Right kidney (tissue), 1 donor: ENCODE results near the gene PSME1.
"Not testable (repeated sequence)": the region's sequence is repeated elsewhere in the genome, so short reads cannot be mapped to it uniquely, and the experiment has no call there.

ENCODE experiments used
- DNase-seq: peaks from one replicate; pipeline ENCODE4 v3.0.0-alpha.2; 2016

Gene PSME1

GRCh38 chr14:24102357-24103048, 33.5 kb upstream of the PSME1 start:
- no peak for DNase-seq

GRCh38 chr14:24103451-24103850, 32.5 kb upstream of the PSME1 start:
- no peak for DNase-seq

DNA sequence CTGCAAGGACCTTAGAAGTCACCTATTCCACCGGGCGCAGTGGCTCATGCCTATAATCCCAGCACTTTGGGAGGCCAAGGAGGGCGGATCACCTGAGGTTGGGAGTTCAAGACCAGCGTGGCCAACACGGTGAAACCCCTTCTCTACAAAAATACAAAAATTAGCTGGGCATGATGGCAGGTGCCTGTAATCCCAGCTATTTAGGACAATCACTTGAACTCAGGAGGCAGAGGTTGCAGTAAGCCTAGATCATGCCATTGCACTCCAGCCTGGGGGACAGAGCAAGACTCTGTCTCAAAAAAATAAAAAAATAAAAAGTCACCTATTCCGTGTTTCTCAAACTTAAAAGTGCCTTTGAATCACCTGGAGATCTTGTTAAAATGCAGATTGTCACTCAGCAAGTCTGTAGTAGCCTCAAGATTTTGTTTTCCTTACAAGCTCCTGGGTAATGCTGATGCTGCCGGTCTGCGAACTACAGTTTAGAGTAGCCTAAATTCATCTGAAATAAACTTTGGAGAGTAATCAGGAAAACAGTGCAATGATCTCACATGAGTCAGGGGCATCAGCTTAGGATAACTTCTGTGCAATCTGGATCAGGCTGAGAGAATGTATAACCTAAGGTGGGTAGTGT, 30.3 kb upstream of the PSME1 start:
- not testable (repeated sequence) for DNase-seq

DNA sequence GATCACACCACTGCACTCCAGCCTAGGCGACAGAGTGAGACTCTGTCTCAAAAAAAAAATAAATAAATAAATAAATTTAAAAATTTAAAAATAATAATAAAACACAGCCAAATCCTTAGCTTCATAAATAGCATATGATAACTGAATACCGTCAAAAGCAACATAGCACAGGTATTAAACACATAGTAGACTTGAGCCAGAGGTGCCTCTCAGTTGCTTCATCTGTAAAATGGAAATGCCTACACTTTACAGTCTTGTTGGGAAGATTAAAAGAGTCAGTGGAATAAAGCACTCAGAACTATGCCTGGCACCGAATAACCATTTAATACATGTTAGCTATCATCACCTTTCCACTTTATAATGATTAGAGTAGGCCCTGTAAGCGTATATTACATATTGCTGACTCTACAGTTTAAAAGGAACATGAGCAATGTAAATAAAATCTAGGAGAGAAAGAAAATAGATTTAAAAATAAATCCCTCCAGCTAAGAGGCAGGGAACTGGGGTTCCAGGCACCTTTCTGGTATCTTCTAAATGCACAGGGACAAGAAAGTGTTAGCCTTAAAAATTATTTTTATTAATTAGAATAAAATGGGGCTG, 29.2 kb upstream of the PSME1 start:
- DNase-seq: no peak

DNA sequence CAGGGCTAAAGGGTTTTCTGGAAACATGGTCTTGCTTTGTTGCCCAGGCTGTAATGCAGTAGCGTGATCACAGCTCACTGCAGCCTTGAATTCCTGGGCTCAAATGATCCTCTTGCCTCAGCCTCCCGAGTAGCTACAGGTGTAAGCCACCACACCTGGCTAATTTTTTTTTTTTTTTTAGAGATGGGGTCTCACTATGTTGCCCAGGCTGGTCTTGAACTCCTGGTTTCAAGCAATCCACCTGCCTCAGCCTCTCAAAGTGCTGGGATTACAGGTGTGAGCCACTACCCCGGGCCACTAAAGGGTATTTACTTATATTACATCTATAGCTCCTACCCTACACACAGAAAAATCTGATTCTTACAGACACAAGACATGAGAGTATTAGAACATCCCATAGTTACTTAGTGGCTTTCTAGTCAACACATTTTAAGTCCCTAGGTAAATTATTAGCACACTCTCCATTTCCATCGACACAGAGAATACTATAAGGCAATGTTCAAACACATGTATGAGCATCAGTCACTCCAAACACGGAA, 27.6 kb upstream of the PSME1 start:
- no peak for DNase-seq

- DNase-seq: no peak
Measured at GRCh38 chr14:24110060-24110459, 25.9 kb upstream of the PSME1 start.

- no peak for DNase-seq
Measured at GRCh38 chr14:24110523-24110922, 25.5 kb upstream of the PSME1 start.

DNA sequence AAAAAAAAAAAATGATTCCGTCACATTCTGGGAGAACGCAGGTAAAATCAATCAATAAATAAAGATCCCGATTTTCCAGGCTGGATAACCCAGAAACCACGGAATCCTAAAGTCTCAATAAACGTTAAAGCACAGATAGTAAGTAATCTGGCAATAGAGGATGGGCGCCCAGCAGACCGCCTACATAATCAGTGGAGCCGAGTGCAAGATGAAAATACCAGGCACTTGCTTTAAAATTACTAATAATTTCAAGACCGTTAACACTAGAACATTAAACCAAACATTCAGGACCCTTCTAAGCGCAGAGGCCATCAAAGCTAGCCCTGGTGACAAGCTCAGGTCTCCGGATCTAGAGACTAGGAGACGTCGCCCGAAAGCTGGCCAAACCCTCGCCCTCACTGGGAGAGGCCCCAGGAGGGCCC, 22.6 kb upstream of the PSME1 start:
- DNase-seq: no peak

DNA sequence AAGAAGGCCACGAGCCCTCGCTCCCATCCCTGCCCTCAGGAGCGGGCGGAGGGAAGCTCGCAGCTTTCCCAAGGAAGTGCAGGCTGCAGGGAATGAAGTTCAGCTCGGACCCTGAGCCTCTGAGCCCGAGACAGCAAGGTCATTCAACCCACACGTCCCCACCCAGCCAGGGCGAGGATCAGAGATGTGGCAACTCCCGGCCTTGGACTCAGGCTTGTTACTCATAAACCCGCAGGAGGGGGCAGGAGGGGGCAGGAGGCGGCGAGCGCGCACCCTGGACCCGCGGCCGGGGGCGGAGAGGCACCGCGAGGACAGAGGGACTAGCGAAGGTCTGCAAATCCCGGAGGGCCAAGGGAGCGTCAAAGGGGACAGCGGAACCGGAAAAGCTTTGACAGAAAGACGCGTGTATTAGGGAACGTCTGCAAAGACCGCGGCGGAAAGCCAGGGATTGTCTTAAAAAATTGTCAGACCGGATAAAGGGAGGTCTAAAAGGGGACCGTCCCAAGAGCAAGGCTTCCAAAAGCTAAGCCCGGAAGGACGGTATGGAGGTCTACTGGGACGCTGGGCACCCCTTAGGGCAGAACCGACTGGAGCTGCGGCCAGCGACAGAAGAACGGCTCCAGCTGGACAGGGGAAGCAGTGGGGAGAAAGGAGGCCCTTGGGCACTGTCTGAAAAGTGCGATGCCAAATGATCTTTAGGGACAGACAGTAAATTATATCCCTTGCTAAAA, 22.0 kb upstream of the PSME1 start:
- DNase-seq: peak; percentile 94

GRCh38 chr14:24114532-24115421, 21.2 kb upstream of the PSME1 start, which contains the start of the genes DCAF11 and NRL:
DCAF11 (plus strand) TSS chr14:24114777; CDS start chr14:24115595, 818 bp downstream.
NRL (minus strand) TSS chr14:24114949; CDS start chr14:24082848, 32,101 bp downstream.
- peak; percentile 100 for DNase-seq

- DNase-seq: no peak
Measured at GRCh38 chr14:24115422-24116127, 20.4 kb upstream of the PSME1 start.

DNA sequence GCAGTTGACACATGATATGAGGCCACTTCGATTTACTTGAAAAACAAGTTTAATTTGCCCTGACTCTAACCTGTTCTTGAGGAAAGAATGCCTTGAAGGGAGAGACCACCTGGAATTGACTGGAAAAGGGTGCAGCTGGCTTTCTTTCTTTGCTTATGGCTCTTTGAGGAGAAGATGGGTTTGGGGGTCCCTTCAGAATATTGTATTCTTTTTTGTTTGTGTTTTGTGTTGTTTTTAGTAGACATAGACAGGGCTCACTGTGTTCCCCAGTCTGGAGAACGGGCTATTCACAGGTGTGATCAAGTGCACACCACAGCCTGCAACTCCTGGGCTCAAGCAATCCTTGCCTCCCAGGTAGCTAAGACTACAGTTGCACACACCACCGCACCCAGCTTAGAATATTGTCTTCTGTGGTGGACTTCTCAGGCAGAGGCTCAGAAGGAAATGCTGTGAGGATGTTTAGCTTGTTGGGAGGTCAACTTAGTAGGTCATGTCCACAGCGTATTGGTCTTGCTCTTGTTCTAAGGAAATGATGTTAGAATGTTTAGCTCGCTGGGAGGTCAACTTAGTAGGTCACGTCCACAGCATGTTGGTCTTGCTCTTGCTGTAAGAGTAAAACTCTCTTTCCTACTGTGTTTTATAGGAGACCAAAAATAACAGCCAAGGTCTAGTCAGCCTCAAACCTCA, 19.7 kb upstream of the PSME1 start:
- DNase-seq: no peak

- no peak for DNase-seq
Measured at GRCh38 chr14:24117179-24117578, 18.8 kb upstream of the PSME1 start.

GRCh38 chr14:24119691-24120090, 16.3 kb upstream of the PSME1 start:
- DNase-seq: no peak

DNA sequence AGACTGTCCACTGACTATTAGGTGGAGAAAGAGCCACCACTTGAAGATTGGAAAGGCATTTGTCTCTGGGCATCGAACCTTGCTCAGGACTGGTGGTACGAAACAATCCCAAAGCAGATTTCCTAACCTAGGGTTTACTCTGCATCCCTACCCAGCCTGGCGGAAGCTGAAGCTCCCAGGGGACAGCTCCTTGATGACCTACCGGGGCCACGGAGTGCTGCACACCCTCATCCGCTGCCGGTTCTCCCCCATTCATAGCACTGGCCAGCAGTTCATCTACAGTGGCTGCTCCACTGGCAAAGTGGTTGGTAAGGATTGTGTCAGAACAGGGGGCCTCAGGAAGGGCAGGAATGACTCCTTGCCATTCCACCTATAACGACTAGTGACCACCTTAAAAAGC, 14.8 kb upstream of the PSME1 start:
- no peak for DNase-seq

DNA sequence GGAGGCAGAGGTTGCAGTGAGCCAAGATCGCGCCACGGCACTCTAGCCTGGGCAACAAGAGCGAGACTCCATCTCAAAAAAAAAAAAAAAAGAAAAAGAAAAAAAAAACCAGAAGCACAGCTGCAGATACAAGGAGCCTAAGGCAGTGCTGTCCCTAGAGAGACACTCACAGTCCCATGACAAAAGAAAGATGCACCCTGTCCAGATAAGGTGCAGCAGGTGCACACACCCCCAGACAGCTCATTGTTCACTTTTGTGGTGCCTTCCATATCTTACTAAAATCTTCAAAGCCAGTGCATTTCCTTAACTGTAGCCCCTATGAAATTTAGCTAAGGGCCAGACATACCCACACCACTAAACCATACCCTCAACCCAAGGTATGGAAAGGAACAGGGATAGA, 13.6 kb upstream of the PSME1 start:
- DNase-seq: no peak

DNA sequence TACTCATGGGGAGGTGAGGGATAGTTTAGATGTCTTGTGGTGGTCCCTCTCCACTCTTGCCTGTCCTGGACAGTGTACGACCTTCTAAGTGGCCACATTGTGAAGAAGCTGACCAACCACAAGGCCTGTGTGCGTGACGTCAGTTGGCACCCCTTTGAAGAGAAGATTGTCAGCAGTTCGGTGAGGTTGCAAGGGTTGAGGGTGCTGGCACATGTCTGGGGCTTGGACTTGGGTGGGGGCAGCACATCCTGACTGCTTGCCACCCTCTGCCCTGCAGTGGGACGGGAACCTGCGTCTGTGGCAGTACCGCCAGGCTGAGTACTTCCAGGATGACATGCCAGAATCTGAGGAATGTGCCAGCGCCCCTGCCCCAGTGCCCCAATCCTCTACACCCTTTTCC, 13.1 kb upstream of the PSME1 start:
- no peak for DNase-seq

GRCh38 chr14:24123424-24124417, 12.3 kb upstream of the PSME1 start:
- DNase-seq: no peak

GRCh38 chr14:24126939-24127338, 9.1 kb upstream of the PSME1 start:
- DNase-seq: no peak
